ENCODE measurements around the gene ALS2CL. TPM values are rescaled to one million over a fixed set of nuclear protein-coding genes. Genes with fewer than 3 reads are reported as not detected.

ALS2CL gene
- total and polyA plus RNA-seq, 2 experiments from 2014 or later = 14.4 to 15.2 TPM

DNA sequence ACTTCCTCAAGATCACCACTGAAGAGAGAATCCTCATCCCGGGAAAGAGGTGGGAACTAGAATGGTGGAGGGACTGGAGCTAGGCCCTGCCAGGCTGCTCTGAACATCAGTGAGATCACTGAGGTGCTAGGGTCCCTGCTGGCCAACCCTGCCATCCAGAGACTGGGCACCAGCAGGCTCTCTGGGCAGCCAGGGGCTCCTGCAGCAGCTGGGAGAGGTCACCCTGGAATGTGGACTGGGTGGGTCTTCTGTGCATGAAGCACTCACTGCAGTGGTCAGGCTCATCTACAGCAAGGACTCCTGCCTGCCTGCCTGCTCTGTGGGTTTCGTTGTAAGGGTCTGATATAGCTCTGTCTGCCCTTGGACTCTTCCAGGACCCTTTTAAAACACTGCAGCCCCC, 24.9 kb downstream of the ALS2CL start:
- Histone ChIP-seq H4K20me1 (ENCODE audit: insufficient read depth, poor library complexity, severe bottlenecking) (no peaks in the 10 kb centered on the region), H3K9me2 (replicated peaks; ENCODE audit: insufficient read depth) (no peaks in the 10 kb centered on the region), H3K79me2 (no peaks in the 10 kb centered on the region), H3K4me2 (no peak overlapping the region), H3K9me3 (ENCODE audit: low read depth) (no peaks in the 10 kb centered on the region), H3K27ac (no peak overlapping the region), H3K4me1 (ENCODE audit: insufficient read depth) (peaks cover 4% of the 10 kb centered on the region), H3K27me3 (no peaks in the 10 kb centered on the region), H3K4me3 (no peak overlapping the region), H2AFZ (no peak overlapping the region), H3K36me3 (replicated peaks; ENCODE audit: insufficient read depth, low read depth) (no peaks in the 10 kb centered on the region)
- DNase-seq (ENCODE audit: low spot score) = no peak
- TF ChIP-seq EZH2phosphoT487 (IDR thresholded peaks at IDR 0.05; ENCODE audit: low read depth, severe bottlenecking, unreplicated experiment) (no peak), EZH2 (IDR thresholded peaks at IDR 0.05; ENCODE audit: borderline replicate concordance) (no peak)
- TF ChIP-seq, protein P1, sequence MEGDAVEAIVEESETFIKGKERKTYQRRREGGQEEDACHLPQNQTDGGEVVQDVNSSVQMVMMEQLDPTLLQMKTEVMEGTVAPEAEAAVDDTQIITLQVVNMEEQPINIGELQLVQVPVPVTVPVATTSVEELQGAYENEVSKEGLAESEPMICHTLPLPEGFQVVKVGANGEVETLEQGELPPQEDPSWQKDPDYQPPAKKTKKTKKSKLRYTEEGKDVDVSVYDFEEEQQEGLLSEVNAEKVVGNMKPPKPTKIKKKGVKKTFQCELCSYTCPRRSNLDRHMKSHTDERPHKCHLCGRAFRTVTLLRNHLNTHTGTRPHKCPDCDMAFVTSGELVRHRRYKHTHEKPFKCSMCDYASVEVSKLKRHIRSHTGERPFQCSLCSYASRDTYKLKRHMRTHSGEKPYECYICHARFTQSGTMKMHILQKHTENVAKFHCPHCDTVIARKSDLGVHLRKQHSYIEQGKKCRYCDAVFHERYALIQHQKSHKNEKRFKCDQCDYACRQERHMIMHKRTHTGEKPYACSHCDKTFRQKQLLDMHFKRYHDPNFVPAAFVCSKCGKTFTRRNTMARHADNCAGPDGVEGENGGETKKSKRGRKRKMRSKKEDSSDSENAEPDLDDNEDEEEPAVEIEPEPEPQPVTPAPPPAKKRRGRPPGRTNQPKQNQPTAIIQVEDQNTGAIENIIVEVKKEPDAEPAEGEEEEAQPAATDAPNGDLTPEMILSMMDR (IDR thresholded peaks at IDR 0.05; ENCODE audit: poor library complexity) = no peak
- WGBS (ENCODE audit: low lambda C conversion rate, missing lambda C conversion rate) = 92% methylated on average over 2 of the region's 2 CpGs

DNA sequence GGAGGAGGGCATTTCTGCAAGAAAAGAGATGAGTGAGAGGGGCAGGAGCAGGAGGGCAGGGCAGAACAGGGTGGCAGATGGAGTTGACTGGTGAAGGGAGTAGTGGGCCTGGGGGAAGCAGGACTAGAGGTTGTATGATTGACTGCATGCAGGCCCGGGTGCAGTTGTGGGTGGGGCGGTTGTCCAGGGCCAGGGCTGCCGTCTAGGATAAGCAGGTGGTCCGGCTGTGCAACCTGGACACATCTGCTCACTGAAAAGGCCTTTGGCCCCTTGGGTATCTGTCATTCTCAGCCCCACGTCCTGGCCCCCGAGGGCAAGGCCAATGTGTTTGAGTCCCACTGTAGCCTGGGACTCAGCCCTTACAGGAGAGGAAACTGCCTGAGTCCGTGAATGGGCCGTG, 25.4 kb downstream of the ALS2CL start:
- no peak overlapping the region for H2AFZ ChIP-seq
- H3K9me3 ChIP-seq (ENCODE audit: low read depth) = no peaks in the 10 kb centered on the region
- TF ChIP-seq EZH2phosphoT487 (IDR thresholded peaks at IDR 0.05; ENCODE audit: low read depth, severe bottlenecking, unreplicated experiment) = no peak
- TF ChIP-seq, protein P1 (IDR thresholded peaks at IDR 0.05; ENCODE audit: poor library complexity) = no peak
- no peak for TF ChIP-seq EZH2 (IDR thresholded peaks at IDR 0.05; ENCODE audit: borderline replicate concordance)
- no peak overlapping the region for H3K27ac ChIP-seq
- no peaks in the 10 kb centered on the region for H3K9me2 ChIP-seq (replicated peaks; ENCODE audit: insufficient read depth)
- H4K20me1 ChIP-seq (ENCODE audit: insufficient read depth, poor library complexity, severe bottlenecking) = no peaks in the 10 kb centered on the region
- whole genome bisulfite sequencing (ENCODE audit: low lambda C conversion rate, missing lambda C conversion rate) = 80% methylated on average over 8 of the region's 8 CpGs
- DNase-seq (ENCODE audit: low spot score) = no peak
- peaks cover 9% of the 10 kb centered on the region for H3K4me1 ChIP-seq (ENCODE audit: insufficient read depth)
- H3K4me3 ChIP-seq = no peak overlapping the region
- no peaks in the 10 kb centered on the region for H3K79me2 ChIP-seq
- no peaks in the 10 kb centered on the region for H3K27me3 ChIP-seq
- no peaks in the 10 kb centered on the region for H3K36me3 ChIP-seq (replicated peaks; ENCODE audit: insufficient read depth, low read depth)
- H3K4me2 ChIP-seq = no peak overlapping the region

DNA sequence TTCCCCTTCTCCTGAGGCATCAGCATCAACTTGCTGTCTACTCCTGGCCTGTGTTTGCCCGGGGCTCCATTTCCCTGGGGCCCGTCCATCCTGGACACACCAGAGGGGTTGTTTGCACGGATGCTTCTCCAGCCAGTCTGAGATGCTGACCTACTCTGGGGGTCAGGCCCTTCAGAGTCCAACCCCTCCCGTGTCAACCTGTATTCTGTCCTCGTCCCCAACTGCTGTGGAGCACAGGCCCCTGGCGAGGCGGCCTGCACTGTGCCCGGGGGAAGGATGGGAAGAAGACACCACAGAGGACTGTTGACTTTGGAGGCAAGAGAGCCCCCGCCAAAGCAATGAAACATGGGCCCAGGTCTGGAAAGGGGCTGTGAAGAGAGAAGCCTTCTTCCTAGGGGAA, 25.8 kb downstream of the ALS2CL start:
- Histone ChIP-seq H2AFZ (no peak overlapping the region), H3K79me2 (no peaks in the 10 kb centered on the region), H3K9me2 (replicated peaks; ENCODE audit: insufficient read depth) (no peaks in the 10 kb centered on the region), H3K27ac (no peak overlapping the region), H3K9me3 (ENCODE audit: low read depth) (no peaks in the 10 kb centered on the region), H3K4me3 (no peak overlapping the region), H4K20me1 (ENCODE audit: insufficient read depth, poor library complexity, severe bottlenecking) (no peaks in the 10 kb centered on the region), H3K27me3 (no peaks in the 10 kb centered on the region), H3K36me3 (replicated peaks; ENCODE audit: insufficient read depth, low read depth) (no peaks in the 10 kb centered on the region), H3K4me2 (no peak overlapping the region), H3K4me1 (ENCODE audit: insufficient read depth) (peaks cover 13% of the 10 kb centered on the region)
- DNase-seq (ENCODE audit: low spot score) = no peak
- WGBS (ENCODE audit: low lambda C conversion rate, missing lambda C conversion rate) = 90% methylated on average over 9 of the region's 9 CpGs
- TF ChIP-seq EZH2 (IDR thresholded peaks at IDR 0.05; ENCODE audit: borderline replicate concordance) (no peak), EZH2phosphoT487 (IDR thresholded peaks at IDR 0.05; ENCODE audit: low read depth, severe bottlenecking, unreplicated experiment) (no peak)
- TF ChIP-seq, protein P1 (IDR thresholded peaks at IDR 0.05; ENCODE audit: poor library complexity) = no peak

Measured in hepatocyte (in vitro differentiated cells).